ENCODE measurements around the gene RFPL4AL1. TPM values are rescaled to one million over a fixed set of nuclear protein-coding genes. Genes with fewer than 3 reads are reported as not detected.
A peak's percentile ranks its signal among the peaks of the same experiment; 100 is the strongest.

Gene RFPL4AL1
- total and polyA plus RNA-seq, 9 of the 15 experiments (the other 6 are each of a cell fraction or from before 2014, with no cell fraction given) = 0.18 to 0.21 TPM; not detected in 7

DNA sequence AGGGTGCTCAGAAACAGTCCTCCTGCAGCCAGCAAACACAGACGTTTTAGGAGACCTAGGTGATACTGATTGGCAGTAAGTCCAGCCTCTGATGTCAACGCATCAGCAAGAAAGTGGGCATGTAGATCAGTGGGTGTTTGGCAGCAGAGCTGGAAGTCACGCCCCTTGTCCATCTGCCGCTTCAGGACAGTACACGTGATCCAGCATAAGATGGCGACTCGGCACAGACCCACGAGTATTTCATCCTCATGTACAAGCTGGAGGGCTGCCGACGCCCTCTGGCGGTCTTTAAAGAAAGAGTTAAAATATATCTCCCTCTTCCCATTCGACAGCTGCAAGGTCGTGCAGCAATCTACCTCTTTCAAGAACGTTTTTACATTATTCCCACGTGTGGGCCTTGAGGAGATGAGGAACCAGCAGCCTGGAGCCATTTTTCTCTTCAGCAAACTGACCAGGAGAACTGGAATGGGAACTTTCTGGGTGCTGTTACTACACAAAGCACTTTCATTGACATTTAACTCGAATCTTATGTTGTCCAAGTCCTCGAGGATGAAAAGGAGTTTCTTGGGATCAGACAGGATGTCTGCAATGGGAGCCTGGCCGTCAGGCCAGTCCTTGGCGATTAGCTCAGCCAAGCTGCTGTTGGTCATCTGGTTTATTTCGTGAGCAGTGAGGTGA is 40.6 kb downstream of the RFPL4AL1 start (continued):
- TF ChIP-seq, protein P1, sequence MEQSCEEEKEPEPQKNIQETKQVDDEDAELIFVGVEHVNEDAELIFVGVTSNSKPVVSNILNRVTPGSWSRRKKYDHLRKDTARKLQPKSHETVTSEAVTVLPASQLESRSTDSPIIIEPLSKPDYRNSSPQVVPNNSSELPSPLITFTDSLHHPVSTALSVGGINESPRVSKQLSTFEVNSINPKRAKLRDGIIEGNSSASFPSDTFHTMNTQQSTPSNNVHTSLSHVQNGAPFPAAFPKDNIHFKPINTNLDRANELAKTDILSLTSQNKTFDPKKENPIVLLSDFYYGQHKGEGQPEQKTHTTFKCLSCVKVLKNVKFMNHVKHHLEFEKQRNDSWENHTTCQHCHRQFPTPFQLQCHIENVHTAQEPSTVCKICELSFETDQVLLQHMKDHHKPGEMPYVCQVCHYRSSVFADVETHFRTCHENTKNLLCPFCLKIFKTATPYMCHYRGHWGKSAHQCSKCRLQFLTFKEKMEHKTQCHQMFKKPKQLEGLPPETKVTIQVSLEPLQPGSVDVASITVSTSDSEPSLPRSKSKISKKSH (CRISPR knock-in tag; IDR thresholded peaks at IDR 0.05) = no peak
- TF ChIP-seq NKRF (IDR thresholded peaks at IDR 0.05; ENCODE audit: borderline replicate concordance) (0 out of 2 replicates have a peak, but pooled peaks have one; percentile 56), TAF9B (IDR thresholded peaks at IDR 0.05; ENCODE audit: partially characterized antibody) (no peak), ZNF134 (CRISPR knock-in tag; conservative IDR thresholded peaks at IDR 0.05) (no peak), MGA (IDR thresholded peaks at IDR 0.05) (peak; percentile 90), ZNF518B (CRISPR knock-in tag; IDR thresholded peaks at IDR 0.05) (no peak), ZNF830 (CRISPR knock-in tag; IDR thresholded peaks at IDR 0.05) (no peak), CAMTA2 (CRISPR knock-in tag; conservative IDR thresholded peaks at IDR 0.05) (no peak)
